Activated CD8-positive, alpha-beta memory T cell treated with anti-CD3 and anti-CD28 coated beads, Interleukin-2, amount 50 U/mL, for 24 hours (primary cell): ENCODE measurements around the gene KLF12.

Experiments
- DNase-seq: peaks from one replicate; pipeline ENCODE4 v3.0.0-alpha.2; 2020; ENCODE audit errors: extremely low read depth

The KLF12 gene

DNA sequence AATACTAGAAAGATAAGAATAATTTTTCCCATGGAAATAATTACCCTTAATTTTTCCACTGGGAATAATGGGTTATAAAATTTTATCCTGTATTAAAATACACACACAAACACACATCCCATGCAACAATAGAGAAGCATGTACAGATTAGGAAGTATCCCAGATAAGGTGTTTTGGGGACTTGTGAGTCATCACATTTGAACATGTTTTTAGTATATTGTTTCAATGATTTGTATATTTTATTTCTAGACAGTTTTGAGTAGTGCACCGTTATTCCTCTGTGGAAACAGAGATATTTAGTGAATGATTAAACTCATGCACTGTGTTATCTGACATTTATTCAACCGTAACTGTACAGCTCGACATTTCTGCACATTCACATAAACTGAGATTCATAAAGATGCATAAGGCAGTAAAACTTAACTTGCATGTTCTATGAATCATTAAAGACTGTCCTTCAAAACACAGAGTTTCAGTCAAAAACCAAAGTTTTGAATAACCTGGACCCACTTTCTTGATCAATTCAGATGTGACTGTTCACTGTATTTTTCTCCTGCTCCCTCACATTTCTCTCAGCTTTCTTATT lies 30.1 kb downstream of the KLF12 start:
- no peak for DNase-seq

DNA sequence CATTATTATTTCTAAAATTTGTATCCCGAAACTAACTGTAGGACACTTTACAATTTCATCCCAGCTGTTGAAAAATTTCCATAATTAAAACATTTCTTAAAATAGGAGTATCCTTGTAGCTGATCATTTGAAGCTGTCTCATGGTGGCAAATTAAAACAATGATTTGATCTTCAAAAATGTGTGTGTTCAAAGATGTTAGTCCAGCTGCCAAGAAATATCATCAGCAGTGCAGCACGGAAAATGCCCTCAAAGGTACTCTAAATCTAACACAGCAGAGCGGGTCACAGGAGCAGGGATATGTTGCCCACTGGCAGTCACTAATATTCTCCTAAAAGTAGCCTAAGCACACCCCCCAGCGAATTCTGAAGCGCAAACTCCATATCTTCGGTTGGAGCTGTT lies 31.0 kb downstream of the KLF12 start:
- DNase-seq, result no peak

DNA sequence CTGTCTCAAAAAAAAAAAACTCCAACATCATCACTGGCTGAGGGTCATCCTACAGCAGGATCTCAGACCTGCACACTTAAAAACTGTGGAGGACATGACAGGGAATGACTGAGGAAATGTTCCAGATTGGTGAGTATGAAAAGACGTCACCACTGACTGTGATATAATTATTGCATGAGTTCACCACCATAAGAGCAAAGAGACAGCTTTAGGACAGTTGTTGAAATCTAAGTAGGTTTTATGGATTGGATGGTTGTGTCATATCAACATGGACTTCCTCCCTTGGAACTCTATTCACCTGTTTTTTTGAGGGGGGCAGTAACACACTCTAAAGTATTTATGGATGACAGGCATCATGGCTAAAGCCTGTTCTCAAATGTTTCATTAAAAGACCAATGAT lies 31.5 kb downstream of the KLF12 start:
- no peak for DNase-seq

- no peak for DNase-seq
These were observed 32.8 kb downstream of the KLF12 start for GRCh38 chr13:74101436-74101835.

GRCh38 chr13:74098077-74098476 lies 36.1 kb downstream of the KLF12 start:
- DNase-seq, result no peak

GRCh38 chr13:74097116-74097515 lies 37.1 kb downstream of the KLF12 start:
- no peak for DNase-seq

DNA sequence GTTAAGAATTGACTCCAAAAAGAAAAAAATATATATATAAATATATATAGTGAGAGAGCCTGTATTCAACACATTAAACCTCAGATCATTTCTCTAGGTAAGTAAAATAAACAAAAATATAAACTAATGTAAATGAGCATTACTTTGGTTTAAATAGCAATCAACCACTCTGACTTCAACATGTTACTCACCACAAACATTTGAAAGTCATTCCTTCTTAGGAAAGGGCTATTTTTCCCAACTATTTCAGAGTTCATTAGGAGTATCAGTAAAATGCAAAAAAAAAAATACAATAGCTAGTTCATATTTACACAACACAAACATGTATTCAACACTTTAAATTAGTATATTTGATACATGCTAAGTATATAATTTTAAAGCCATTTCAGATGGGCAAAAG lies 40.5 kb downstream of the KLF12 start:
- DNase-seq, result no peak

GRCh38 chr13:74092711-74093110 lies 41.5 kb downstream of the KLF12 start:
- no peak for DNase-seq

DNA sequence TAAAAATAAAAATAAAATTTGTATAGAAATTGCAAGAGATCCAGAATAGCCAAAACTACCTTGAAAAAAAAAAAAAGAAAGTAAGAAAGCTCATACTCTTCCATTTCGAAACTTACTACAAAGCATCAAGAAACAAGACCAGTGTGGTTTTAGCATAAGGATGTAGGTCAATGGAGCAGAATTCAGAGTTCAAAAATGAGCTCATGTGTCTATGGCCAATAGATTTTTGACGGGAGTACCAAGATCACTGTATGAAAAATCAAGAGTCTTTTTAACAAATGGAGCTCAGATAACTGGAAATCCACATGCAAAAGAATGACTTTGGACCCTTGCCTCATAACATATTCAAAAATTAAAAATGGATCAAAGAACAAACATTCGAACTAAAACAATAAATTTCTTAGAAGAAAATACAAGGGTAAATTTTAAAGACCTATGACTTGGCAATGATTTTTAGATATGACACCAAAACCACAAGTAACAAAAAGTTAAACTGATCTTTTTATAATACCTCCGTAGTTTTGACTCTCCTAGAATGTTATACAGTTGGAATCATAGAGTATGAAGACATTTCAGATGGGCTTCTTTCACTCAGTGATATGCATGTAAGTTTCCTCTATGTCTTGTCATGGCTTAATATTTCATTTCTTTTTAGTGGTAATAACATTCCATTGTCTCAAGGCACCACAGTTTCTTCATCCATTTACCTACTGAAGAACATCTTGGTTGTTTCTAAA lies 43.2 kb downstream of the KLF12 start:
- no peak for DNase-seq

- no peak for DNase-seq
These were observed 43.8 kb downstream of the KLF12 start for GRCh38 chr13:74090397-74090796.

GRCh38 chr13:74087357-74087756 lies 46.8 kb downstream of the KLF12 start:
- DNase-seq, result no peak
